T1000 (cell line): ENCODE measurements around the gene DLG1.
"Not testable (repeated sequence)": the region's sequence is repeated elsewhere in the genome, so short reads cannot be mapped to it uniquely, and the experiment has no call there.

Experiments used
- DNase-seq: peaks from one replicate; lab custom pipeline; 2025; ENCODE audit warnings: mixed read lengths; lab: John Stamatoyannopoulos, UW

Gene DLG1

DNA sequence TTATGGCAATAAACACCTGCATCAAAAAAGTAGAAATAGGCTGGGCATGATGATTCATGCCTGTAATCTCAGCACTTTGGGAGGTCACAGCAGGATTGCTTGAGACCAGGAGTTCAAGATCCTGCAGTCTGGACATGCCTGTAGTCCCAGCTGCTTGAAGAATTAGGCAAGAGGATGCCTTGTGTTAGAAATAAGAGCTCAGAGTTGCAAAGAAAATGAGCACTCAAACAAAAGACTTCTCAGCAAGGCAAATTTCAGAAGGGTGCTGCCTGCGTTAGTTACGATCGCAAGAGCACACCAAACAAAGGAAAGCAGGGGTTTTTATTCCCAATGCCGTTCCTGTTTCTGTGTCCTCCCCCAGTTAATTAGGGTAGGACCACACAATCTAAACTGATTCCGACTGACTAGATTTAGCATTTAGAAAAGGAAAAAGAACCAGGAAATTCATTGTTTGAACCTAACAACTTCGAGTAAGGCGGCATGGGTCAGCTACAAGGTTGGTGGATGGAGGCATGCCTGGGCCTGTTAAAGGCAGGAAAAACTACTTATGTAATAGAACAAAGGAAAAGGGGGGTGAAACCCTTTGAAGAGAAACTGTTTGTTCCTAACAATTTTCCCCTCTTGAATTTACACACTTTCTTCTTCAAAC is 55.5 kb downstream of the DLG1 start:
- no peak for DNase-seq

DNA sequence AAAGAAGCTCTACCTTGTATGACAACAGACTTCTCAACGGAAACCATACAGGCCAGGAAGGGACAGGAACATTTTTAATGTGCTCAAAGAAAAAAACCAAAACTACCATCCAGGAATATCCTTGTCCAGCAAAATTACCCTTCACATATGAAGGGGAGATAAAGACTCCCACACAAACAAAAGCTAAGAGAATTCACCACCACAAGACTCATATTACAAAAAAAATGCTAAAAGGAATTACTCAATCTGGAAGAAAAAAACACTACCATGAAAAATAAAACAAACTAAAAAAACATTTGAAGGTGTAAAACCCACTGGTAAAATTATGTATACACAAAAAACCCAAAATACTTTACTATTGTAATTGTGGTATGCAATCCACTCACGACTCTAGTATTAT is 57.2 kb downstream of the DLG1 start:
- no peak for DNase-seq

DNA sequence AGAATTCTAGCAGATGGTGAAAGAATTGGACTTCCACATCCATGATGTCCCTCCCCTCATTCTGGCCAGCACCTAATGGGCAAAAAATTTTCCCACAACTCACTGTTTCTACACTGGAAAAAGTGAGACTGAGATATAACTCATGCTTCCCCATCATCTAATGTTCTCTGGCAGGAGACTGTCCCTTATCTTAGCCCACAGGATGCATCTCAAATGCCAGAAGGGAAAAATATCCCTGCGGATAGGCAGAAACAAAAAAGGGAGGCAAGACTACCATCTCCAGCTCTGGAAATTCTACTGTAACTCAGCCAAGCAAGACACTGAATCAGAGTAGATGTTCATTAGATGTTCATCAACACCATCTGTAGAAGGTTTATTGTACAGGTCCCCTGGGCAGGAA is 58.6 kb downstream of the DLG1 start:
- DNase-seq, result no peak

DNA sequence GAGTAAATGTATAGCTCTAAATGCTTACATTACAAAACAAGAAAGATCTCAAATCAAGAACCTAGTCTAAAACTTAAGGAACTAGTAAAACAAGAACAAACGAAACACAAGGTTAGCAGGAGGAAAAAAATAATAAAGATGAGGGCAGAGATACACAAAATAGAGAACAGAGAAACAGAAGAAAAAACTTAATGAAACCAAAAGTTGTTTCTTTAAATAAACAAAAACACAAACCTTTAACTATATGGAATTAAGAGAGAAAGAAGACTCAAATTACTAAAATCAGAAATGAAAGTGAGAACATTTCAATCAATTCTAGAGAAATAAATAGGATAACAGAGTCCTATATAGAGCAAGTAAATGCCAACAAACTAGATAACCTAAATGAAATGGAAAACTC is 59.6 kb downstream of the DLG1 start:
- no peak for DNase-seq

DNA sequence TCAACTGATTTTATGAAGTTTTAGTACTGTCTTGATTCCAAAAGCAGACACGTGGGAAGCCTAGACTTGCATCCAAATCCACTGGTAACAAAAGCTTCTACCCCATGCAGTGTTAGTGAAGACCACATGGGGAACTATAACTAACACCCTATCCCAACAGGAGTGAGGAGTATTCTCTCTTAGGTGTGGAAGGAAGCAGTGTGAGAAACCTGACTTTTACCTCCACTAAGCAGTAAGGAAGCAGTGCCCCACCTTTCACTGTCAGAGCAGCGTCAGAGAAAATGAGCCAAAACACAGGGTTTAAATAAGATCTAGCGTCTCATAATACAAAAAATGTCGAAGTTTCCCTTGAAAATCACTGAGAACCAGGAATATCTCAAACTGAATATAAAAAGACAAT is 60.5 kb downstream of the DLG1 start:
- no peak for DNase-seq

DNA sequence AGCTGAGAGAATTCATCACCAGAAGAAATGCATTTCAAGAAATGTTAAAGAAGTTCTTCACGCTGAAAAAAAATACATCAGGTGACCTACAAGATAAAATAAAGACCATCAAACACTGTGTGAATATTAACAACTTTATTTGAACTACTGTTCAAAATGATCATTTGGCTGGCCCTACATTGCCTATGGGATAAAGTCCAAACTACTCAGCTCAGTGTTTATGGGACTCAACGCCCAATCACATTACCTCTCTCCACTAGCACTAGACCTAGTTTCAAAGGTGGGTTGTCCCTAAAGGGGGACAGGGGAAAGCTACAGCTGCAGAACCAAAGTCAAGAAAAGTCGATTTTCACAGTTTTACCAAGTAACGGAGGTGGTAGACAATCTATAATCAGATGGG is 62.0 kb downstream of the DLG1 start:
- DNase-seq, result no peak

DNA sequence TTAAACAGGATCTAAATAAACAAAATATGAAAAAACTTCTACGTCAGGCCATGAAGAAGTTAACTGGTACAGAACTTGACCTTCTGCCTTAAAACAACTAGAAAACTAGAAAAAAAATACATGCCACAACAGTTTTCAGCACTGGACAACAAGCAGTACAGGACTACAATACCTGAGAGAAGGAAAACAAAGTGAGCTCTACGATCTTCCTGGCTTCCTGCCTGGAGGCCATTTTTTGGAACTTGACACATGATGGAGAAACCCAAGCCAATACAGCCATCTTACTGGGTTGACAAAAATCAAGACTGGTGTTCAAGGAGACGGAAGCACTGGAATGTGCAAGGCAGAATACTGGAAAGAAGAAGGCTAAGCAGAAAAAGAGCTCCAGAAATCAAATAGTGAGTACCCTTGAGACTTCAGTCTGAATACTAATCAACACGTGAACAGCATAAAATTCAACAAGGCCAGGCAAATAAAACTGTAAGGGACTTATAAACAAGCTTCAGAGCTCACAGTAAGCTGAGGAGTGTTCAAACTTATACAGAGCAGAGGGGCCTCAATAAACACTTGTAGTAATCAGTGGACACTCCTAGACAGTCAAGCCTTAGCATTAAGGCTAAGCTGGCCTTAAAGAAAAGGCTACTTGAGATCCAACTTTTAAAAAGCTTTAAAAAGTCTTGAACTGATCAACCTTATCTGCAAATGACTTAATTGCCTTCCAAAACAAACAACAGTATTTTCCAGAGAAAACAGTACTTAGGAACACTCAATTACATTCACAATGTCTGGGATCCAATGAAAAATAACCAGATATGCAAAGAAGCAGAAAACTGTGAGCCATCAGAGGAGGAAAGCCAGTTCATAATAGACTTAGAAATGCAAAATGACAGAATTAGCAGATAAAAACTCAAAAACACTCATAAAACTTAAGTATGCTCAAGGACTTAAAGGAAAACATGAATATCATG is 63.2 kb downstream of the DLG1 start:
- no peak for DNase-seq

DNA sequence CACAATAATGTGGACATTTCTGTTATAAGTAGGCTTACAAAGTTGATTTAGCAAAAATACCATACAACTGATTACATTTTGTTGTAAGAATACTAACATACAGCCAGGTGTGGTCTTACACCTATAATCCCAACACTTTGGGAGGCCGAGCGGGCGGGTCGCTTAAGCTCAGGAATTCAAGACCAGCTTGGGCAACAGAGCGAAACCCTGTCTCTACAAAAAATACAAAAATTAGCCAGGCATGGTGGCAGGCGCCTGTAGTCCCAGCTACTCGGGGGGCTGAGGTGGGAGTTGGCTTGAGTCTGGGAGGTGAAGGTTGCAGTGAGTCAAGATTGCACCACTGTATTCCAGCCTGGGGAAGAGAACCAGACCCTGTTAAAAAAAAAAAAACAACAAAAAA is 67.1 kb downstream of the DLG1 start:
- no peak for DNase-seq

DNA sequence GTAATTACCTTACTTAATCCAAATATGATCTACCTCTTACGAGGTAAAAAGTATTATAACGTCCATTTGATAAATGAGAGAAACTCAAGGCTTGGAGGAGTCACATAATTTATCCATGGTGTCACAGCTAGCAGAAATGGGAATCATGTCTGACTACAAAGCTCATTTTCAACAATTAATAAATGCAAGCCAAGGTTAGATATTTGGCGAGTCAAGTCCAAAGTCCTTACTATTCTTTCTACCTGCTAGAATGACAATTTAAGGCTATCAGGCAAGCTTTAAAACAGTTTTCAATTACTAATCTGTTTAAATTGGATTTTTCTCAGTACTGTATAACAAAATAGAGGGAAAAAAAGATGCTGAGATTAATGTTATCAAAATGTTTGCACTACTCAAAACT is 68.6 kb downstream of the DLG1 start:
- DNase-seq, result no peak

DNA sequence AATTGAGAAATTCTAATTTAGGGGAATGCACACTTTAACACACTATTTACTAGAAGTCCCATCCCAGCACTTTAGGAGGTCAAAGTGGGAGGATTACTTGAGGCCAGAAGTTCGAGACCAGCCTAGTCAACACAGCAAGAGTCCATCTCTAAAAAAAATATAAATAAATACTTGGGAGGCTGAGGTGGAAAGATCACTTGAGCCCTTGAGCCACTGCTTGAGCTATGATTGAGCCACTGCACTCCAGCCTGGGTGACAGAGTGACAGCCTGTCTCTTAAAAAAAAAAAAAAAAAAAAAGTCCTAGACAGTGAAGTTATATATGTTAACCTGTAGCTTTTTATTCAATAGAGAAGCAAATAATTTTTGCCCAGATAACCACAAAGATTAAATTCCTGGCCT is 69.2 kb downstream of the DLG1 start:
- DNase-seq, result no peak

DNA sequence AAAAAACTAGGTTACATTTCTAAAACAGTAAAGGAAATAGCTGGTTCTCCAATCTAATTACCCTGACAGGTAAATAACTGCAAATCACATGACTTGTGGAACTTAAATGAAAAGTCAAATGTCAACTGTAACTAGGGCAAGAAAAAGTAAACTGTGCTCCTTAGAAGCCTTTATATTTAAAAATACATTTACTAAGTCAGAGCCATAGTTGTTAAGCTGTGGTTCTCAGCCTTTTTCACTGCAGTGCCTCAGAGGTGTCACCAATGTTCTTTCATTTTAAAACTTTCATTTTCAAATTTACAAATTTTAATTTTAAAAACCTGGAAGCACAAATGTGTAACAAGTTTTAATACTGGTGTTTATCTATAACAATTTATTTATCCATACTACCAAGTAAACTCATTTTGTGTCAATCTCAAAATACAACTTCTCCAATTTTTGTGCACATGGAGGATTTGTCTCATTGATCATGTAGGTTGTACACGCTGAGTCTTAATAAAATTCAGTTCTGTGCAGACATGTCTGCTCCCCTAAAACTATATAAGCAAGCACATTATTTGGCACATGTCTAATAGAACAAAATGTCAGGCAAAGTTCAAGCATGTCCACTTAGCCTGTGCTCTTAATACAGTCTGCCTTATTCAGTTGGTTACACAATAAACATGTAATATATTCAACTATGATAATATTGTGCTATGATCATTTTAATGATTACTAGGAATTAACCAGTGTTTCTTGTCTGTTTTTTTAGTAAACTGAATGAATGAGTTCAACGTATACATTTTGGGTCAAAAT is 70.4 kb downstream of the DLG1 start:
- DNase-seq, result no peak

DNA sequence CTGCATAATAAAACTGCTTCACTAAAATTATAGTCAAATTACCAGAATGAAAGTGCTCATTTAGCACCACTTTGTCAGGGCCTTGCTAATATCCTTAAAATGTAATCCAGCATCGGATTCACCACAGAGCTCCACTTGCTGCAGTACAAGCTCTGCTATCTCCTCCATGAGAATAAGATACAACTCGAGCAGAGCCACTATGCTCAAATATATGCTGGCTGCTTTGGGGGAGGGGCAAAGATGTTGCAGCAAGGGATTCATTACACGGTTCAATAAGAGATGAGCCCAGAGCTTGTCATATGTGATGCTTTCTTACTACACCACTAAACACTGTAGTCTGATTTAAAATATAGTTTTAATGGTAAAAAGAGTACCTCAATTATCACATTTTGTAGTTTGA is 72.2 kb downstream of the DLG1 start:
- no peak for DNase-seq

DNA sequence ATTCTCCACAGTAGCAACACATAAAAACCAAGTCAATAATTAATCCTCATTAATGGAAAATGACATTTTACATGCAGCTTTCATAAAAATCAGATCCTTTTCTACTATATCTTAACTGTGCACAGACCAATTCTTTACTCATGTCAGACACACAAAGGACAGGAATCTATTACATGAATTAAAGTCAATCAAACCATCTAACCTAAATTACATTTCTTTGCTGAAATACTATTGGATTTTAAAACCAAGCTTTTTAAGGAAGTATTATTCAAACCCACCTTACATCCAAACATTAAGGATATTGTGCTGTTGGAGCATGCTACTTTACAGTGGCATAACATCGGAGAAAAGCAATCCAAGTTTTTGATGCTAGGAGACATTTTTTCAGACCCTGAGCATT is 72.8 kb downstream of the DLG1 start:
- no peak for DNase-seq

DNA sequence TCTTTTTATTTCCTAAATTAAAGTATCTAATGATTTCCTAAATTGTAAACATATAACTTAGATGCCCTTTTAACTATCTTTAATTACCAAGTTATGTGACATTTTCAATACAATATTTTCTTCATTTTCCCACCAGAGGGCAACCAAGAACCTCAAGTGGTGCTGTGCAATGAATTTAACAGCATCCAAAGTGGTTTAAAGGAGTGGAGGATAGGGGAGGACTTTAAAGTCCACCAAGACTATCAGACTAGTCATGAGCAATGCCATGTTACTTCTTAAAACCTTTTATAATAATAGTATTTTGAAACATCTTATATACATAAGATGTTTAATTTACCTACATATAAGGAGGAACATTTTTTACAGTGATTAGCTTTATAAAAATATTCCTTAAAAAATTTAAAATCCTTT is 74.4 kb downstream of the DLG1 start:
- DNase-seq, result no peak

DNA sequence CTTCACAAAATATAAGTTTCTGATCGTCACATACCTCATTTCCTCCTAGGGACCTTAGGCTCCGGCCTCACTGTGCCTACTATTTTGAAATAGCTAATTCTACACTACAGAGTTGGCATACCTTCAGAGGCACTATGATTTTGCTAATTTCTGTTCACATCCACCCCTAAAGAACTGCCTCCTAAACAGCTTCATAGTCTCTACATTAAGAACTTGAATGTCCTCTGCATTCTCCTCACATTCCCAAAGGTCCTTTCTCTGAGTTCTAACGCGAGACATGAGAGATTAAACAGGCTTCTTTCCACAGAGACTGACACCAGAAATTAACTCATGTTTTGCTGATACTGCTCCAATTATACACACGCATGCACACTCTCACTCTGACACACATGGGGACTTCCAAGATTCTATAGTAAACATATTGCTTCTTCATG is 75.5 kb downstream of the DLG1 start:
- DNase-seq, result no peak

DNA sequence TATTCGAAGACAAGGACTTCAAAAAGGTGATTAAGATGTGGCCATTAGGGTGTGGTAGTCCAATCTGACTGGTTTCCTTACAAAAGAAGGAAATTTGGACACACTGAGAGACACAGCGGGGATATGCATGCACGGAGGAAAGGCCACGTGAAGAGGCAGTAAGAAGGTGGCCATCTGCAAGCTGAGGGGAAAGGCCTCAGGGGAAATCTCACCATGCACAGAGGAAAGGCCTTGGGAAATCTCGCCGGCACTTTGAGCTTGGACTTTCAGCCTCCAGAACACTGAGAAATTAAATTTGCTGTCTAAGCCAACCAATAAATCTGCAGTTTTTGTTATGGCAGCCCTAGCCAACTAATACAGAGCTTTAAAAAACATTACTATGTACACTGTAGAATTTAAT is 78.8 kb downstream of the DLG1 start:
- no peak for DNase-seq

DNA sequence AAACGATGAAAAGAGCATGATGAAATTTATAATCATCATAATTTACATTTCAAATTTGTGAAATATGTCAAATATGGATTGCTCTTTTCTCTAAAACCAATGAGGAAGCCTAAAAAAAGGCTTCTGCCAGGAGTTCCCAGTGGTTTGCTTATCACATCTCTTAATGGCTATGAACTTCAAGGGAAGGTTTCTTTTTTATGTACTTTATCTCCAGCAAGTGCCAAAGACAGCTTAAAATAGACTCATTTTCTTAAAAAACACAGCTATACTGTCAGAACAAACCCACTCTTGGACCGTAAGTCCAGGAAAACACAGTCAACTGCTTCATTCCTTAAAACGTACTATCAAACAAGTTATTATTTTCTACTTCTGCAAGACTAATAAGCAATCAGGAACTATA is 80.2 kb downstream of the DLG1 start:
- DNase-seq, result no peak

DNA sequence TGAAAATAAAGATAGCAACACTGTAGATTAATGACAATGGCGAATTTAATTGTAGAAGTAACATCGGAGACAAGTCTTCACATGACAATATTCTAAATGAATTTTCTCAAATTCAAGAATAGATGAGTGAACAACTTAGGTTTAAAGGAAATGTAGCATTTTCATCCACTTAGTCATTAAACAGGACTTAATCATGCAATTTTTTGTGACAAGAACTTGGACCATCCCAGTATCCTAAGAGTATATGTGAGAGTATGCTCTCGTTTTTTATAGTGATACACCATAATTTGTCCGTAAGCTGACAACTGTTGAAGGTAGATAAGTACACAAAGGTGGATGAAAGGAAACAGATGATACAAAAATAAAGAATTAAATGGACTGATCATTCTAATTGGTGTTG is 81.5 kb downstream of the DLG1 start:
- no peak for DNase-seq

DNA sequence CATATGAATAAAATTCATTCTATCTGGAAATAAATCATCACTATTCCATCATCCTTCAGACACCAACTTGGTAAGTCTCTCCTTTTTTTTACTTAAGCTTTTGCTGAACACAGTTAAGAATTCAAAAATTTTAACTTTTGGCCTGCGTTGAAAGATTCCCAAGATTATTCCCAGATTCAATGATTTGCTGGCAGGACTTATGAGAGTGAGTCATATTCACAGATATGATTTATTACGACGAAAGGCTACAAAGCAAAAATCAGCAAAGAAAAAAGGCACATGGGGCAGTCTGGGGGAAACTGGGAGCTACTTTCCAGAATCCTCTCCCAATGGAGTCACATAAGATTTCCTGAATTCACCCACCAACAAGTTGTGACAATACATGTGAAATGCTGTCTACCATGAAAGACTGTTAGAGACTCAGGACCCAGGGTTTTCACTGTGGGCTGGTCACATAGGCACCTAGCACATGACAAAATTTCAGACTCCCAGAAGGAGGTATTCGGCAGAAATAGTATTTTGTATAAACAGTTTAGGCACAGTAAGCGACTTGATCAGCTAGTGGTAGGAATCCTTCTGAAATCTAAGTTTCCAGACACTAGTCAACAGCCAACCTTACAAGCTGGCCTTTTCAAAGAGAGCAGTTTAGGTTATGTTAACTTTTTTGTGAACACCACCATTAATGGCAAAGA is 82.1 kb downstream of the DLG1 start:
- DNase-seq, result no peak

DNA sequence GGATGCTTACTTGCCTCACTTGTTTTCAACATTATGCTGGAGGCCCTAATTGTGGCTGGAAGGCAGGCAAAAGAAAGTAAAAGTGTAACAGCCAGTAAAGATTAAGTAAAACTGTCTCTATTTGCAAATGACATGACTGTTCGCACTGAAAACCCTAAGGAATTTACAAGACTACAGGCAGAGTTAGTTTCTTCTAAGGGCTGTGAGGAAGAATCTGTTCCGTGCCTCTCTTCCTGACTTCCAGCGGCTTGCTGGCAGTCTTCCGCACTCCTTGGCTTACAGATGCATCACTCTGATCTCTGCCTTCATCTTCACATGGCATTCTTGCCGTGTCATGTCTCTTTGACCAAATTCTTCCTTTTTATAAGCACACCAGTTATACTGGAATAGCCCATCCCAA is 86.1 kb downstream of the DLG1 start:
- DNase-seq, result no peak

DNA sequence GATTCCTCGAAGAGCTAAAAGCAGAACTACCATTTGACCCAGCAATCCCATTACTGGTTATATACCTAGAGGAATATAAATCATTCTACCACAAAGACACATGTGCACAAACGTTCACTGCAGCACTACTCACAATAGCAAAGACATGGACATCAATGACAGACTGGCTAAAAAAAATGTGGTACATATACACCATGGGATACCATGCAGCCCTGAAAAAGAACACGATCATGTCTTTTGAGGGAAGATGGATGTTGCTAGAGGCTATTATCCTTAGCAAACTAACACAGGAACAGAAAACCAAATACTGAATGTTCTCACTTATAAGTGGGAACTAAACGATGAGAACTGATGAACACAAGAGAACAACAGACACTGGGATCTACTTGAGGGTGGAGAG is 86.7 kb downstream of the DLG1 start:
- DNase-seq, result not testable (repeated sequence)
